C4-2B (cell line): ENCODE data around the gene VAT1L.

Experiments used
- H3K27ac ChIP-seq: fragments of 450-650 bp; 2 replicates; pipeline ENCODE4 v1.5.1; 2017
- CTCF ChIP-seq: fragments of 450-650 bp; conservative IDR thresholded peaks from 2 replicates; pipeline ENCODE4 v1.5.1; 2017; ENCODE audit warnings: mild to moderate bottlenecking
- ZFX ChIP-seq: fragments of 450-650 bp; IDR thresholded peaks from 2 replicates; pipeline ENCODE4 v1.6.1; 2017

VAT1L gene

GRCh38 chr16:77816293-77816692 lies 27.9 kb downstream of the VAT1L start:
- no peak overlapping the region for H3K27ac ChIP-seq
- no peak for TF ChIP-seq ZFX
- no peak for TF ChIP-seq CTCF

- no peak for TF ChIP-seq ZFX
- no peak for TF ChIP-seq CTCF
- H3K27ac ChIP-seq = no peak overlapping the region
These were observed 32.0 kb downstream of the VAT1L start for GRCh38 chr16:77820340-77820739.

- no peak overlapping the region for H3K27ac ChIP-seq
- TF ChIP-seq ZFX (no peak), CTCF (no peak)
These were observed 34.3 kb downstream of the VAT1L start for GRCh38 chr16:77822661-77823060.

- TF ChIP-seq ZFX = no peak
- TF ChIP-seq CTCF = no peak
- H3K27ac ChIP-seq = no peak overlapping the region
These were observed 34.7 kb downstream of the VAT1L start for GRCh38 chr16:77823067-77823466.

- TF ChIP-seq ZFX (no peak), CTCF (no peak)
- no peak overlapping the region for H3K27ac ChIP-seq
These were observed 36.8 kb downstream of the VAT1L start for GRCh38 chr16:77825196-77825595.

- no peak for TF ChIP-seq ZFX
- no peak for TF ChIP-seq CTCF
- no peak overlapping the region for H3K27ac ChIP-seq
These were observed 38.7 kb downstream of the VAT1L start for GRCh38 chr16:77827032-77827431.

GRCh38 chr16:77833921-77834634 lies 45.7 kb downstream of the VAT1L start:
- no peak for TF ChIP-seq ZFX
- no peak for TF ChIP-seq CTCF
- H3K27ac ChIP-seq = no peak overlapping the region
